HCT116 (cell line): ENCODE measurements around the gene SPATA6. TPM values are rescaled to one million over a fixed set of nuclear protein-coding genes. Genes with fewer than 3 reads are reported as not detected.

Source experiments
- ATAC-seq: fragments of 200-7000 bp; cut with Tn5 transposase; 2 replicates; pipeline ENCODE4 v1.9.1; 2020; ENCODE audit warnings: mild to moderate bottlenecking, moderate library complexity
- BruUV-seq: library from RNA; stranded (reverse); fragments of 400-500 nt; replicated peaks from 2 replicates; lab custom pipeline; 2021; lab: Mats Ljungman, UMichigan
- CTCF ChIA-PET: fragments of 300-600 bp; sonication (Branson Sonifier 250); formaldehyde crosslinking; loops from one replicate; lab custom pipeline; 2021; ENCODE audit warnings: antibody characterized with exemption; lab: Charles Lee
- POLR2A ChIA-PET: fragments of 300-600, 350-600 bp; sonication (Branson Sonifier 250); formaldehyde crosslinking; loops from one replicate; lab custom pipeline; 2021; ENCODE audit warnings: antibody characterized with exemption; lab: Charles Lee
- RAD21 ChIA-PET, 2 experiments: fragments of 300-600 bp; sonication (Branson Sonifier 250); formaldehyde crosslinking; loops; one replicate each; lab custom pipeline; 2023; ENCODE audit warnings: low total read pairs in 2 of 2; ENCODE audit not compliant: uncharacterized antibody in 2 of 2, unreplicated experiment in 2 of 2, low non-redundant PET in 1 of 2; lab: Charles Lee
- DNase-seq: peaks from one replicate; pipeline ENCODE4 v3.0.0-alpha.2; 2010; ENCODE audit warnings: low read depth, low spot score
- H2AFZ ChIP-seq: fragments of 200-600 bp; shearing (Covaris generic), sonication (generic); 2 replicates; pipeline ENCODE4 v1.6.1; 2017; ENCODE audit warnings: low read depth, mixed run types, mixed read lengths, antibody characterized with exemption, low read length; ENCODE audit not compliant: poor library complexity, severe bottlenecking
- H3K27ac ChIP-seq: 2 replicates; pipeline ENCODE4 v1.5.1; 2012; ENCODE audit warnings: low read depth, low read length
- H3K27me3 ChIP-seq: fragments of 200-600 bp; sonication (generic); 2 replicates; pipeline ENCODE4 v1.6.1; 2016; ENCODE audit warnings: mixed run types, low read length, mixed read lengths; ENCODE audit not compliant: insufficient read depth
- H3K36me3 ChIP-seq, 2 experiments: fragments of 200-500 bp in 1 of 2; fragments of 200-600 bp in 1 of 2; sonication (Bioruptor generic) in 1 of 2; sonication (generic) in 1 of 2; 2 replicates each; pipeline versions ENCODE4 v1.5.1 to v1.6.1; 2014 to 2016; ENCODE audit warnings: low read length in 2 of 2, inconsistent platforms in 1 of 2, mixed read lengths in 1 of 2, mixed run types in 1 of 2; ENCODE audit not compliant: insufficient read depth in 2 of 2, control insufficient read depth in 1 of 2
- H3K4me1 ChIP-seq, 2 experiments: fragments of 200-600 bp in 1 of 2; sonication (generic) in 1 of 2; 2 replicates each; pipeline versions ENCODE4 v1.5.1 to v1.6.1; 2012 to 2017; ENCODE audit warnings: low read length in 2 of 2, inconsistent platforms in 1 of 2, mild to moderate bottlenecking in 1 of 2, mixed read lengths in 1 of 2, mixed run types in 1 of 2, moderate library complexity in 1 of 2; ENCODE audit not compliant: insufficient read depth in 2 of 2, control insufficient read depth in 1 of 2
- H3K4me2 ChIP-seq: fragments of 200-600 bp; sonication (generic); 2 replicates; pipeline ENCODE4 v1.6.1; 2017; ENCODE audit warnings: mixed run types, low read length, mixed read lengths
- H3K4me3 ChIP-seq, 2 experiments: fragments of 200-600 bp in 1 of 2; sonication (generic) in 1 of 2; replicated peaks in 1 of 2; 2 replicates each; pipeline ENCODE4 v1.5.1; 2011 to 2016; ENCODE audit warnings: low read length in 2 of 2, control low read depth in 1 of 2, low read depth in 1 of 2, mild to moderate bottlenecking in 1 of 2, mixed read lengths in 1 of 2, mixed run types in 1 of 2
- H3K79me2 ChIP-seq: fragments of 200-600 bp; sonication (generic); 2 replicates; pipeline ENCODE4 v1.6.1; 2017; ENCODE audit warnings: mild to moderate bottlenecking, mixed run types, low read length, moderate library complexity, mixed read lengths; ENCODE audit not compliant: insufficient read depth
- H3K9ac ChIP-seq: fragments of 200-600 bp; sonication (generic); 2 replicates; pipeline ENCODE4 v1.6.1; 2016; ENCODE audit warnings: low read length, mixed read lengths
- H3K9me2 ChIP-seq: fragments of 200-600 bp; sonication (generic), shearing (Covaris generic); 2 replicates; pipeline ENCODE4 v1.6.1; 2017; ENCODE audit warnings: mixed run types, mild to moderate bottlenecking, moderate library complexity; ENCODE audit not compliant: insufficient read depth
- H3K9me3 ChIP-seq, 2 experiments: fragments of 200-500 bp in 1 of 2; fragments of 200-600 bp in 1 of 2; sonication (Bioruptor generic) in 1 of 2; sonication (generic) in 1 of 2; 2 replicates each; pipeline ENCODE4 v1.6.1; 2014 to 2017; ENCODE audit warnings: low read length in 2 of 2, mixed read lengths in 2 of 2, inconsistent platforms in 1 of 2, low read depth in 1 of 2, mild to moderate bottlenecking in 1 of 2, mixed run types in 1 of 2, moderate library complexity in 1 of 2; ENCODE audit not compliant: control insufficient read depth in 1 of 2, insufficient read depth in 1 of 2
- H4K20me1 ChIP-seq: fragments of 200-600 bp; sonication (generic), shearing (Covaris generic); 2 replicates; pipeline ENCODE4 v1.6.1; 2017; ENCODE audit warnings: mixed run types, mild to moderate bottlenecking, moderate library complexity; ENCODE audit not compliant: insufficient read depth
- CBX3 ChIP-seq: IDR thresholded peaks from 2 replicates; pipeline ENCODE4 v1.6.1; 2012; ENCODE audit warnings: low read depth
- CEBPB ChIP-seq: IDR thresholded peaks from 2 replicates; pipeline ENCODE4 v1.6.1; 2012; ENCODE audit warnings: low read depth
- EGR1 ChIP-seq: IDR thresholded peaks from 2 replicates; pipeline ENCODE4 v1.6.1; 2012; ENCODE audit warnings: low read depth
- EZH2 ChIP-seq: fragments of 200-600 bp; sonication (generic); IDR thresholded peaks from 2 replicates; pipeline ENCODE4 v1.6.1; 2017; ENCODE audit warnings: antibody characterized with exemption, mixed run types
- FOSL1 ChIP-seq: IDR thresholded peaks from 2 replicates; pipeline ENCODE4 v1.6.1; 2012; ENCODE audit warnings: low read depth
- REST ChIP-seq: IDR thresholded peaks from 2 replicates; pipeline ENCODE4 v1.6.1; 2012; ENCODE audit warnings: low read depth
- SIN3A ChIP-seq: IDR thresholded peaks from 2 replicates; pipeline ENCODE4 v1.6.1; 2012; ENCODE audit warnings: low read depth
- SRF ChIP-seq: IDR thresholded peaks from 2 replicates; pipeline ENCODE4 v1.6.1; 2012; ENCODE audit warnings: low read depth
- intact Hi-C: fragments of 100-400 bp; cut with micrococcal nuclease; formaldehyde crosslinking; loops from 2 replicates; pipeline ENCODE4 v1.10.0; 2022
- total RNA-seq: library from RNA; stranded (reverse); gene quantifications from one replicate; pipeline ENCODE4 v1.2.1, GENCODE V29; 2021; ENCODE audit not compliant: unreplicated experiment

SPATA6 gene
- total RNA-seq, 1 experiment from 2014 or later = 8.6 TPM

DNA sequence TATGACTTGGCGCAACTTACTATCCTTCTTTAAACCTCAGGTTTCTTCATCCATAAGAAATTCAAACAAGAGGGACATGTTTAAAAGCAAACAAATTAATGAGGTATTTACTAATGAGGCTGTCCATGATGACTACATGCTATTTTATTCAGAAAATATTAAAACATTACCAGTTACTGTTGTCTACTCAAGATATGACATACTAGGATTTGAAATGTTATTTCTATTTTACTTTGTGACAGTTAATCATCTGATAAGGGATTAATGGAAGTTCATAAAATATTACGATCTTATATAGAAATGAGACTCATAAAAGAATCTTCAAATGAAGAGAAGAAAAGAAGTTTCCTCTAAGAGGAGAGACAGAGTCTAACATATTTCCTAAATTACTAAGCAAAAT lies 80.1 kb downstream of the SPATA6 start (continued):
- TF ChIP-seq EZH2 (no peak), FOSL1 (no peak), CBX3 (no peak), SIN3A (no peak), CEBPB (no peak), SRF (no peak), EGR1 (no peak)

- no peak overlapping the region for H2AFZ ChIP-seq
- ChIA-PET CTCF (no interaction called here), POLR2A (no interaction called here), RAD21 (no interaction called here)
- H3K9me2 ChIP-seq = no peaks in the 10 kb centered on the region
- H3K4me1 ChIP-seq = no peaks in the 10 kb centered on the region
- no peak overlapping the region for H3K27ac ChIP-seq
- no peak for ATAC-seq
- H3K9ac ChIP-seq = no peak overlapping the region
- no peak for TF ChIP-seq REST
- H3K9me3 ChIP-seq = no peaks in the 10 kb centered on the region
- no peaks in the 10 kb centered on the region for H3K36me3 ChIP-seq
- H3K4me2 ChIP-seq = no peak overlapping the region
- no TSS peak for BruUV-seq
- intact Hi-C loops = no loop called here
- no peaks in the 10 kb centered on the region for H4K20me1 ChIP-seq
- H3K4me3 ChIP-seq = no peak overlapping the region
- DNase-seq = no peak
- no peaks in the 10 kb centered on the region for H3K27me3 ChIP-seq
- H3K79me2 ChIP-seq = no peaks in the 10 kb centered on the region
Measured at GRCh38 chr1:48387409-48387808, 84.6 kb downstream of the SPATA6 start.
